RWPE1 (cell line): ENCODE data around the gene SORT1.

ENCODE experiments used
- CTCF ChIA-PET: fragments of 350-600 bp; sonication (Branson Sonifier 250); formaldehyde crosslinking; extraction: SDS; loops from one replicate; lab custom pipeline; 2021; lab: Yijun Ruan, JAX
- POLR2A ChIA-PET: fragments of 400-600 bp; formaldehyde crosslinking; extraction: SDS; loops from one replicate; lab custom pipeline; 2020; ENCODE audit warnings: antibody characterized with exemption; ENCODE audit not compliant: low non-redundant PET; lab: Yijun Ruan, JAX
- DNase-seq: peaks from one replicate; pipeline ENCODE4 v3.0.0; 2012; ENCODE audit warnings: low spot score
- H3K27ac ChIP-seq: fragments of 450-650 bp; 2 replicates; pipeline ENCODE4 v1.5.1; 2017
- TF ChIP-seq, protein P1 (sequence below): fragments of 450-650 bp; conservative IDR thresholded peaks from 2 replicates; pipeline ENCODE4 v1.5.1; 2017; ENCODE audit warnings: low read depth, mild to moderate bottlenecking

SORT1 gene

GRCh38 chr1:109338091-109338490, 59.6 kb downstream of the SORT1 start:
- DNase-seq = no peak
- ChIA-PET CTCF (no interaction called here), POLR2A (no interaction called here)
- TF ChIP-seq, protein P1, sequence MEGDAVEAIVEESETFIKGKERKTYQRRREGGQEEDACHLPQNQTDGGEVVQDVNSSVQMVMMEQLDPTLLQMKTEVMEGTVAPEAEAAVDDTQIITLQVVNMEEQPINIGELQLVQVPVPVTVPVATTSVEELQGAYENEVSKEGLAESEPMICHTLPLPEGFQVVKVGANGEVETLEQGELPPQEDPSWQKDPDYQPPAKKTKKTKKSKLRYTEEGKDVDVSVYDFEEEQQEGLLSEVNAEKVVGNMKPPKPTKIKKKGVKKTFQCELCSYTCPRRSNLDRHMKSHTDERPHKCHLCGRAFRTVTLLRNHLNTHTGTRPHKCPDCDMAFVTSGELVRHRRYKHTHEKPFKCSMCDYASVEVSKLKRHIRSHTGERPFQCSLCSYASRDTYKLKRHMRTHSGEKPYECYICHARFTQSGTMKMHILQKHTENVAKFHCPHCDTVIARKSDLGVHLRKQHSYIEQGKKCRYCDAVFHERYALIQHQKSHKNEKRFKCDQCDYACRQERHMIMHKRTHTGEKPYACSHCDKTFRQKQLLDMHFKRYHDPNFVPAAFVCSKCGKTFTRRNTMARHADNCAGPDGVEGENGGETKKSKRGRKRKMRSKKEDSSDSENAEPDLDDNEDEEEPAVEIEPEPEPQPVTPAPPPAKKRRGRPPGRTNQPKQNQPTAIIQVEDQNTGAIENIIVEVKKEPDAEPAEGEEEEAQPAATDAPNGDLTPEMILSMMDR = no peak
- no peak overlapping the region for H3K27ac ChIP-seq

GRCh38 chr1:109335091-109335490, 62.6 kb downstream of the SORT1 start:
- POLR2A ChIA-PET = no interaction called here

DNA sequence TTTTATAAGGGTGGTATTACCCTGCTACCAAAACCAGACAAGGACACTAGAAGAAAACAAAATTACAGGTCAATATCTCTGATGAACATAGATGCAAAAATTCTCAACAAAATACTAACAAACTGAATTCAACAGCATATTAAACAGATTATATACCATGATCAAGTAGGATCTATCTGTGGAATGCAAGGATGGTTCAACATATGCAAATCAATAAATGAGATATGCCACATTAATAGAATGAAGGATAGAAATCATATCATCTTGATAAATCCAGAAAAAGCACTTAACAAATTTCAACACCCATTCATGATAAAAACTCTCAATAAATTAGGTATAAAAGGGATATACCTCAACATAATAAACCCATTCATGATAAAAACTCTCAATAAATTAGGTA, 66.6 kb downstream of the SORT1 start:
- CTCF ChIA-PET = no interaction called here
- POLR2A ChIA-PET = no interaction called here
- TF ChIP-seq, protein P1 = no peak
- DNase-seq = no peak
- no peak overlapping the region for H3K27ac ChIP-seq

More at GRCh38 chr1:109335091-109335490, 62.6 kb downstream of the SORT1 start:
- DNase-seq = no peak
- TF ChIP-seq, protein P1 = no peak
- no peak overlapping the region for H3K27ac ChIP-seq
- CTCF ChIA-PET = interaction anchor here (0.6 kb wide), 2 partner anchors 13 to 23 kb away, joined by 3 to 4 read pairs; no protein-coding TSS in a partner anchor

DNA sequence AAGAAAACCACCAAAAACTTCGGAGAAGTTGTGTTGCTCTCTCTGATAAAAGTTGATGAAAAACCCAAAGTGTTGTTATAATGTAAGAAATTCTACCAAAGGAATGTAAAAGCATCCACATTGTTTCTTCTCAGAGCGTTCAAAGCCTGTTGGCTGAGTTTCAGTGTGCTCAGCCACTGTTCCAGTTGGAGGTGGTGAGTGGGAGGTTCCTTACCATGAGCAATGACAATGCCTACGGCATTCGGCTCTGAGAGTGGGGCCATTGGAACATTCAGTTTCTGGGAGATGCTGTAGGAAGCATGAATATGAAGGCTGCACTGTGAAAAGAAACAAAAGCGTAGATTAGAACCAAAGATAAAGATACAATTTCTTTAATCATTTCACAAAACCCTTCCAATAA, 70.4 kb downstream of the SORT1 start:
- ChIA-PET CTCF (no interaction called here), POLR2A (no interaction called here)
- TF ChIP-seq, protein P1 = no peak
- DNase-seq = no peak
- no peak overlapping the region for H3K27ac ChIP-seq

DNA sequence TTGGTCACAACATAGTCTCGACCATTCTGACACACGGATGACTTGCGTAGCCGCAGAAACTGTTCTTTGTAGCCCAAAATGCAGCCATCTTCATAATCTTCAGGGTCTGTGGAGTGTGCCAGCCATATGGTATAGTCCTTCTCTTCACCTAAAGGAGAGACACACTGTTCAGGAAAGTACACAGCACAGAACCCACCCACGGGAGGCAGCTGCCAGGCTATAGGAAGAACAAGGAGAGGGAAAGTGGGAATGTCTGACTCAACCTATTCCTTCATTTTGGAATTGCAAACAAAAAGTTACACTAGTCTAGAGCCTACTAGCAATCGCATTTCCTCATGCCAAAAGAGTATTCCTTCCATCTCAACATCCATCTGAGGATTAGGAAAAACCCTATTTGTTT, 74.7 kb downstream of the SORT1 start:
- no peak overlapping the region for H3K27ac ChIP-seq
- ChIA-PET CTCF (no interaction called here), POLR2A (no interaction called here)
- TF ChIP-seq, protein P1 = no peak
- no peak for DNase-seq

GRCh38 chr1:109319114-109319513, 78.6 kb downstream of the SORT1 start:
- TF ChIP-seq, protein P1 = no peak
- no peak overlapping the region for H3K27ac ChIP-seq
- no peak for DNase-seq
- ChIA-PET CTCF (no interaction called here), POLR2A (no interaction called here)
